ENCODE data around the gene PACS1.
A peak's percentile ranks its signal among the peaks of the same experiment; 100 is the strongest.
"Not testable (repeated sequence)": the region's sequence is repeated elsewhere in the genome, so short reads cannot be mapped to it uniquely, and the experiment has no call there.

PACS1 gene

GRCh38 chr11:66069715-66070603, at the start of gene PACS1:
Gene PACS1, plus strand, starts transcription at chr11:66070272. Its CDS starts 215 bp downstream, at chr11:66070487.
- DNase-seq = peak; percentile 91

GRCh38 chr11:66020618-66021357, 49.3 kb upstream of the PACS1 start:
- peak; percentile 92 for DNase-seq

- peak; percentile 88 for DNase-seq
Measured at GRCh38 chr11:66022401-66023185, 47.5 kb upstream of the PACS1 start.

GRCh38 chr11:66023186-66023440, 47.0 kb upstream of the PACS1 start:
- DNase-seq = not testable (repeated sequence)

GRCh38 chr11:66026017-66026529, 44.0 kb upstream of the PACS1 start, which contains the start of gene CATSPER1:
Gene CATSPER1, minus strand, starts transcription at chr11:66026479. Its CDS starts 100 bp downstream, at chr11:66026379.
- DNase-seq = peak; percentile 15

GRCh38 chr11:66032957-66033735, 36.9 kb upstream of the PACS1 start:
- no peak for DNase-seq

- DNase-seq = no peak
Measured at GRCh38 chr11:66035653-66036333, 34.3 kb upstream of the PACS1 start.

GRCh38 chr11:66036334-66036710, 33.8 kb upstream of the PACS1 start:
- no peak for DNase-seq

- DNase-seq = no peak
Measured at GRCh38 chr11:66037327-66037726, 32.7 kb upstream of the PACS1 start.

- no peak for DNase-seq
Measured at GRCh38 chr11:66039765-66040164, 30.3 kb upstream of the PACS1 start.

GRCh38 chr11:66042227-66042995, 27.7 kb upstream of the PACS1 start:
- DNase-seq = no peak

GRCh38 chr11:66042996-66043906, 26.8 kb upstream of the PACS1 start:
- no peak for DNase-seq

- DNase-seq = no peak
Measured at GRCh38 chr11:66044757-66045156, 25.3 kb upstream of the PACS1 start.

- peak; percentile 99 for DNase-seq
Measured at GRCh38 chr11:66045177-66045639, 24.9 kb upstream of the PACS1 start.

GRCh38 chr11:66046901-66047300, 23.2 kb upstream of the PACS1 start:
- DNase-seq = no peak

GRCh38 chr11:66047541-66048365, 22.3 kb upstream of the PACS1 start:
- no peak for DNase-seq

- no peak for DNase-seq
Measured at GRCh38 chr11:66048547-66049323, 21.3 kb upstream of the PACS1 start, which contains the start of gene GAL3ST3. Gene GAL3ST3, minus strand, starts transcription at chr11:66049161. Its CDS starts 3,746 bp downstream, at chr11:66045415.
